ENCODE data around the gene BTN3A1. TPM values are rescaled to one million over a fixed set of nuclear protein-coding genes. Genes with fewer than 3 reads are reported as not detected.

BTN3A1 gene
- total RNA-seq, 1 donor from 2014 or later: 61.7 TPM

GRCh38 chr6:26420688-26421171, 18.7 kb downstream of the BTN3A1 start:
- no peaks in the 10 kb centered on the region for H3K27me3 Mint-ChIP-seq
- TF ChIP-seq CTCF (IDR thresholded peaks at IDR 0.05): no peak
- no peak overlapping the region for H3K27ac Mint-ChIP-seq
- ChIA-PET CTCF (interaction anchor here (1.4 to 1.8 kb wide), 2 partner anchors 9 to 79 kb away, joined by 5 to 6 read pairs; no protein-coding TSS in a partner anchor), POLR2A (interaction anchor here (0.6 to 1.9 kb wide), 5 partner anchors 53 to 261 kb away, joined by 4 to 6 read pairs (median 5); a partner anchor contains a TSS)
- H3K36me3 Mint-ChIP-seq (ENCODE audit: low read depth): peaks cover 7% of the 10 kb centered on the region
- peaks cover 9% of the 10 kb centered on the region for H3K9me3 Mint-ChIP-seq
- H3K4me1 Mint-ChIP-seq: peaks cover 5% of the 10 kb centered on the region
- peak; percentile 56 for ATAC-seq (ENCODE audit: low read depth)
- H3K4me3 Mint-ChIP-seq: no peak overlapping the region
- intact Hi-C loops (cut with micrococcal nuclease): loop anchor here (1.0 to 5.0 kb wide), 6 partner anchors 20 to 243 kb away; partner anchors contain the start of genes BTN2A2 and BTN3A3
- DNase-seq: no peak

GRCh38 chr6:26421259-26422144, 19.4 kb downstream of the BTN3A1 start:
- intact Hi-C loops (cut with micrococcal nuclease): loop anchor here (1.0 to 5.0 kb wide), 6 partner anchors 19 to 244 kb away; partner anchors contain the start of genes BTN2A2 and BTN3A3
- ChIA-PET CTCF (interaction anchor here (1.4 to 1.8 kb wide), 2 partner anchors 10 to 80 kb away, joined by 5 to 6 read pairs; no protein-coding TSS in a partner anchor), POLR2A (interaction anchor here (0.6 to 1.9 kb wide), 5 partner anchors 53 to 262 kb away, joined by 4 to 6 read pairs (median 5); a partner anchor contains a TSS)
- peak; percentile 95 for ATAC-seq (ENCODE audit: low read depth)
- Mint-ChIP-seq H3K27me3 (no peaks in the 10 kb centered on the region), H3K4me3 (no peak overlapping the region), H3K9me3 (peaks cover 7% of the 10 kb centered on the region), H3K27ac (peak overlapping the region; percentile 56), H3K4me1 (peaks cover 5% of the 10 kb centered on the region), H3K36me3 (ENCODE audit: low read depth) (peaks cover 4% of the 10 kb centered on the region)
- DNase-seq: peak; percentile 38
- no peak for TF ChIP-seq CTCF (IDR thresholded peaks at IDR 0.05)

- CTCF ChIA-PET: no interaction called here
- no peak for TF ChIP-seq CTCF (IDR thresholded peaks at IDR 0.05)
- Mint-ChIP-seq H3K27ac (peak overlapping the region; percentile 56), H3K4me3 (peak overlapping the region; percentile 29), H3K36me3 (ENCODE audit: low read depth) (no peaks in the 10 kb centered on the region), H3K9me3 (peaks cover 7% of the 10 kb centered on the region), H3K27me3 (no peaks in the 10 kb centered on the region), H3K4me1 (peaks cover 5% of the 10 kb centered on the region)
- ATAC-seq (ENCODE audit: low read depth) (no peak), DNase-seq (no peak)
- intact Hi-C loops (cut with micrococcal nuclease): loop anchor here (5.0 kb wide), 3 partner anchors 40 to 245 kb away; partner anchors contain the start of gene BTN2A2
- POLR2A ChIA-PET: interaction anchor here (0.6 kb wide), 1 partner anchor 34 kb away, joined by 3 read pairs; no protein-coding TSS in a partner anchor
Observed at GRCh38 chr6:26422329-26422728, 20.3 kb downstream of the BTN3A1 start.

GRCh38 chr6:26426691-26427450, 24.8 kb downstream of the BTN3A1 start:
- H3K4me3 Mint-ChIP-seq: no peak overlapping the region
- H3K27ac Mint-ChIP-seq: no peak overlapping the region
- H3K27me3 Mint-ChIP-seq: no peaks in the 10 kb centered on the region
- ATAC-seq (ENCODE audit: low read depth) (no peak), DNase-seq (no peak)
- H3K4me1 Mint-ChIP-seq: peaks cover 3% of the 10 kb centered on the region
- H3K9me3 Mint-ChIP-seq: no peaks in the 10 kb centered on the region
- POLR2A ChIA-PET: interaction anchor here (1.0 kb wide), 1 partner anchor 19 kb away, joined by 3 read pairs; no protein-coding TSS in a partner anchor
- CTCF ChIA-PET: no interaction called here
- intact Hi-C loops (cut with micrococcal nuclease): no loop called here
- no peak for TF ChIP-seq CTCF (IDR thresholded peaks at IDR 0.05)
- H3K36me3 Mint-ChIP-seq (ENCODE audit: low read depth): peaks cover 13% of the 10 kb centered on the region
